KG1 (cell line): ENCODE measurements around the gene LSM11.

Source experiments
- DNase-seq: peaks from one replicate; lab custom pipeline; 2025; lab: John Stamatoyannopoulos, UW

The LSM11 gene

GRCh38 chr5:157772127-157772526 is 28.6 kb downstream of the LSM11 start:
- no peak for DNase-seq

GRCh38 chr5:157778121-157778805 is 34.8 kb downstream of the LSM11 start:
- no peak for DNase-seq

- no peak for DNase-seq
These were observed 35.7 kb downstream of the LSM11 start for GRCh38 chr5:157779221-157779620.

- DNase-seq = no peak
These were observed 42.3 kb downstream of the LSM11 start for GRCh38 chr5:157785801-157786200.

GRCh38 chr5:157793301-157793700 is 49.8 kb downstream of the LSM11 start:
- no peak for DNase-seq

GRCh38 chr5:157799578-157799977 is 56.1 kb downstream of the LSM11 start:
- DNase-seq = no peak

GRCh38 chr5:157800137-157800536 is 56.6 kb downstream of the LSM11 start:
- no peak for DNase-seq

GRCh38 chr5:157802736-157803135 is 59.2 kb downstream of the LSM11 start:
- DNase-seq = no peak

GRCh38 chr5:157808043-157808442 is 64.5 kb downstream of the LSM11 start:
- no peak for DNase-seq
